GM21367 (cell line): Measurements from ENCODE around the gene CAPZA1.
"Not testable (repeated sequence)": the region's sequence is repeated elsewhere in the genome, so short reads cannot be mapped to it uniquely, and the experiment has no call there.

ENCODE experiments used
- ATAC-seq: cut with Tn5 transposase; IDR thresholded peaks from one replicate; pipeline ENCODE4 v1.9.1; 2021; ENCODE audit not compliant: unreplicated experiment

The CAPZA1 gene

GRCh38 chr1:112619518-112620376, at the start of gene CAPZA1:
TSS of gene CAPZA1 (plus strand) at chr1:112619832. CDS start at chr1:112619845, 13 bp downstream.
- ATAC-seq: peak; percentile 77

- no peak for ATAC-seq
Observed at GRCh38 chr1:112575154-112575804, 44.4 kb upstream of the CAPZA1 start.

GRCh38 chr1:112576240-112576639, 43.4 kb upstream of the CAPZA1 start:
- no peak for ATAC-seq

- no peak for ATAC-seq
Observed at GRCh38 chr1:112579801-112580510, 39.7 kb upstream of the CAPZA1 start.

GRCh38 chr1:112581586-112582192, 37.9 kb upstream of the CAPZA1 start:
- no peak for ATAC-seq

GRCh38 chr1:112583366-112583765, 36.3 kb upstream of the CAPZA1 start:
- ATAC-seq: no peak

GRCh38 chr1:112589766-112590165, 29.9 kb upstream of the CAPZA1 start:
- no peak for ATAC-seq

- no peak for ATAC-seq
Observed at GRCh38 chr1:112594208-112594876, 25.3 kb upstream of the CAPZA1 start.

- no peak for ATAC-seq
Observed at GRCh38 chr1:112599477-112599876, 20.2 kb upstream of the CAPZA1 start.

- no peak for ATAC-seq
Observed at GRCh38 chr1:112603012-112603411, 16.6 kb upstream of the CAPZA1 start.

- no peak for ATAC-seq
Observed at GRCh38 chr1:112603541-112603940, 16.1 kb upstream of the CAPZA1 start.

GRCh38 chr1:112605633-112606327, 13.9 kb upstream of the CAPZA1 start:
- no peak for ATAC-seq

GRCh38 chr1:112614460-112615065, 5.1 kb upstream of the CAPZA1 start:
- no peak for ATAC-seq

GRCh38 chr1:112618114-112618720, 1.4 kb upstream of the CAPZA1 start:
- no peak for ATAC-seq

- ATAC-seq: no peak
Observed at GRCh38 chr1:112618721-112619517, 713 bp upstream of the CAPZA1 start, which contains the start of gene ST7L. TSS of gene ST7L (minus strand) at chr1:112619141. CDS start at chr1:112619113, 28 bp downstream.

GRCh38 chr1:112620377-112620695, 704 bp downstream of the CAPZA1 start:
- no peak for ATAC-seq

- ATAC-seq: not testable (repeated sequence)
Observed at GRCh38 chr1:112624493-112624892, 4.9 kb downstream of the CAPZA1 start.

- ATAC-seq: no peak
Observed at GRCh38 chr1:112625696-112626095, 6.1 kb downstream of the CAPZA1 start.
